Thyroid gland (tissue), 4 donors: Measurements from ENCODE around the gene MYL3.

Source experiments
- POLR2A ChIP-seq, 2 donors: fragments of 450-650 bp; IDR thresholded peaks; one replicate each; pipeline ENCODE4 v1.6.1; 2017; ENCODE audit warnings: antibody characterized with exemption in 2 of 2, mild to moderate bottlenecking in 2 of 2, moderate library complexity in 1 of 2
- TF ChIP-seq, protein P1 (sequence below), 6 experiments: fragments of 200-600 bp in 3 of 6; fragments of 450-650 bp in 3 of 6; sonication (generic) in 3 of 6; IDR thresholded peaks; one replicate each; pipeline ENCODE4 v1.5.1; 2016 to 2019; ENCODE audit warnings: antibody characterized with exemption in 6 of 6, mild to moderate bottlenecking in 2 of 6, inconsistent platforms in 1 of 6, moderate library complexity in 1 of 6

DNA sequence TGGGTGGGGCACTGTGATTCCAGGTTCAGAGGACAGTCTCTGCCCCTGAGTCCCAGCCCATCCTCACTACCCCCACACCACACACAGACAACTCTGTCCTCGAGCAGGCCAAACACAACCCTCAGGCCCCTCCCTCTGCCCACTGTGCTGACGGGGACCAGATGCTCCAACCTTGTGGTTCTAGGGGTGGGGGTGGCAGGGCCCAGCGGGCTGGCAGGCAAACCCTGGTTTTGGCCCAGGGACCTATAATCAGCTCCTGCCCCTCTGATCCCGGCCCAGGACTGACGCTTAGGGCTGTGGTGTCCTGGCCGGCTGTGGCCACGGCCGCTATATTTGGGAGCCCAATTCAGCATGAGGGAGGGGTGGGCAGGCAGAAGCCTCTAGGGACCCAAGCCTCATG is 5.0 kb upstream of the MYL3 start:
- TF ChIP-seq, protein P1, sequence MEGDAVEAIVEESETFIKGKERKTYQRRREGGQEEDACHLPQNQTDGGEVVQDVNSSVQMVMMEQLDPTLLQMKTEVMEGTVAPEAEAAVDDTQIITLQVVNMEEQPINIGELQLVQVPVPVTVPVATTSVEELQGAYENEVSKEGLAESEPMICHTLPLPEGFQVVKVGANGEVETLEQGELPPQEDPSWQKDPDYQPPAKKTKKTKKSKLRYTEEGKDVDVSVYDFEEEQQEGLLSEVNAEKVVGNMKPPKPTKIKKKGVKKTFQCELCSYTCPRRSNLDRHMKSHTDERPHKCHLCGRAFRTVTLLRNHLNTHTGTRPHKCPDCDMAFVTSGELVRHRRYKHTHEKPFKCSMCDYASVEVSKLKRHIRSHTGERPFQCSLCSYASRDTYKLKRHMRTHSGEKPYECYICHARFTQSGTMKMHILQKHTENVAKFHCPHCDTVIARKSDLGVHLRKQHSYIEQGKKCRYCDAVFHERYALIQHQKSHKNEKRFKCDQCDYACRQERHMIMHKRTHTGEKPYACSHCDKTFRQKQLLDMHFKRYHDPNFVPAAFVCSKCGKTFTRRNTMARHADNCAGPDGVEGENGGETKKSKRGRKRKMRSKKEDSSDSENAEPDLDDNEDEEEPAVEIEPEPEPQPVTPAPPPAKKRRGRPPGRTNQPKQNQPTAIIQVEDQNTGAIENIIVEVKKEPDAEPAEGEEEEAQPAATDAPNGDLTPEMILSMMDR (IDR thresholded peaks at IDR 0.05), result no peak
- TF ChIP-seq POLR2A (IDR thresholded peaks at IDR 0.05), result no peak
